NT2/D1 (cell line): ENCODE results near the gene SLC9A3.
"Not testable (repeated sequence)": the region's sequence is repeated elsewhere in the genome, so short reads cannot be mapped to it uniquely, and the experiment has no call there.

Experiments
- YY1 ChIP-seq: IDR thresholded peaks from 2 replicates; pipeline ENCODE4 v1.6.1; 2011; ENCODE audit not compliant: insufficient read length, insufficient read depth
- ZNF274 ChIP-seq: IDR thresholded peaks from 2 replicates; pipeline ENCODE4 v1.6.1; 2011; ENCODE audit warnings: mild to moderate bottlenecking, low read depth, low read length

- TF ChIP-seq ZNF274, YY1: not testable (repeated sequence)
Observed at GRCh38 chr5:474232-474839, 49.9 kb downstream of the SLC9A3 start.
